ENCODE results near the gene KISS1R. TPM values are rescaled to one million over a fixed set of nuclear protein-coding genes. Genes with fewer than 3 reads are reported as not detected.
A peak's percentile ranks its signal among the peaks of the same experiment; 100 is the strongest.
"Not testable (repeated sequence)": the region's sequence is repeated elsewhere in the genome, so short reads cannot be mapped to it uniquely, and the experiment has no call there.

KISS1R gene
- total and polyA plus RNA-seq, 2 donors from 2014 or later: 0.69 TPM; not detected in 1

- peak overlapping the region; percentile 80 to 87 for H3K27ac ChIP-seq (ENCODE audit: low read depth in 2 of 2, low read length in 2 of 2)
- intact Hi-C loops (cut with DNase I): no loop called here
- peak; percentile 79 to 92 (median 89) for DNase-seq
- no peaks in the 10 kb centered on the region for H3K9me3 ChIP-seq (ENCODE audit: control insufficient read depth in 2 of 3, insufficient read depth in 1 of 3, low read length in 3 of 3)
- H3K27me3 ChIP-seq (ENCODE audit: control insufficient read depth, insufficient read depth, low read length): no peaks in the 10 kb centered on the region
- no peak overlapping the region for H3K9ac ChIP-seq (ENCODE audit: low read length in 3 of 3)
- H3K36me3 ChIP-seq (ENCODE audit: control insufficient read depth in 2 of 3, insufficient read depth in 3 of 3, low read length in 3 of 3): no peaks in the 10 kb centered on the region
- peaks cover 0 to 38% (median 12%) of the 10 kb centered on the region in 3 donors for H3K4me1 ChIP-seq (ENCODE audit: control insufficient read depth in 2 of 3, insufficient read depth in 2 of 3, low read depth in 1 of 3, low read length in 3 of 3)
- TF ChIP-seq, protein P1, sequence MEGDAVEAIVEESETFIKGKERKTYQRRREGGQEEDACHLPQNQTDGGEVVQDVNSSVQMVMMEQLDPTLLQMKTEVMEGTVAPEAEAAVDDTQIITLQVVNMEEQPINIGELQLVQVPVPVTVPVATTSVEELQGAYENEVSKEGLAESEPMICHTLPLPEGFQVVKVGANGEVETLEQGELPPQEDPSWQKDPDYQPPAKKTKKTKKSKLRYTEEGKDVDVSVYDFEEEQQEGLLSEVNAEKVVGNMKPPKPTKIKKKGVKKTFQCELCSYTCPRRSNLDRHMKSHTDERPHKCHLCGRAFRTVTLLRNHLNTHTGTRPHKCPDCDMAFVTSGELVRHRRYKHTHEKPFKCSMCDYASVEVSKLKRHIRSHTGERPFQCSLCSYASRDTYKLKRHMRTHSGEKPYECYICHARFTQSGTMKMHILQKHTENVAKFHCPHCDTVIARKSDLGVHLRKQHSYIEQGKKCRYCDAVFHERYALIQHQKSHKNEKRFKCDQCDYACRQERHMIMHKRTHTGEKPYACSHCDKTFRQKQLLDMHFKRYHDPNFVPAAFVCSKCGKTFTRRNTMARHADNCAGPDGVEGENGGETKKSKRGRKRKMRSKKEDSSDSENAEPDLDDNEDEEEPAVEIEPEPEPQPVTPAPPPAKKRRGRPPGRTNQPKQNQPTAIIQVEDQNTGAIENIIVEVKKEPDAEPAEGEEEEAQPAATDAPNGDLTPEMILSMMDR (IDR thresholded peaks at IDR 0.05; ENCODE audit: borderline replicate concordance, extremely low read depth, insufficient read depth): no peak
- no peak overlapping the region for H3K4me3 ChIP-seq (ENCODE audit: low read length in 3 of 3)
- FAIRE-seq: no peak
Measured at GRCh38 chr19:956766-957440, 39.8 kb downstream of the KISS1R start.

GRCh38 chr19:957578-957977, 40.4 kb downstream of the KISS1R start:
- H3K4me3 ChIP-seq (ENCODE audit: low read length in 3 of 3); H3K9me3 ChIP-seq (ENCODE audit: control insufficient read depth in 2 of 3, insufficient read depth in 1 of 3, low read length in 3 of 3); H3K9ac ChIP-seq (ENCODE audit: low read length in 3 of 3): not testable (repeated sequence)

DNA sequence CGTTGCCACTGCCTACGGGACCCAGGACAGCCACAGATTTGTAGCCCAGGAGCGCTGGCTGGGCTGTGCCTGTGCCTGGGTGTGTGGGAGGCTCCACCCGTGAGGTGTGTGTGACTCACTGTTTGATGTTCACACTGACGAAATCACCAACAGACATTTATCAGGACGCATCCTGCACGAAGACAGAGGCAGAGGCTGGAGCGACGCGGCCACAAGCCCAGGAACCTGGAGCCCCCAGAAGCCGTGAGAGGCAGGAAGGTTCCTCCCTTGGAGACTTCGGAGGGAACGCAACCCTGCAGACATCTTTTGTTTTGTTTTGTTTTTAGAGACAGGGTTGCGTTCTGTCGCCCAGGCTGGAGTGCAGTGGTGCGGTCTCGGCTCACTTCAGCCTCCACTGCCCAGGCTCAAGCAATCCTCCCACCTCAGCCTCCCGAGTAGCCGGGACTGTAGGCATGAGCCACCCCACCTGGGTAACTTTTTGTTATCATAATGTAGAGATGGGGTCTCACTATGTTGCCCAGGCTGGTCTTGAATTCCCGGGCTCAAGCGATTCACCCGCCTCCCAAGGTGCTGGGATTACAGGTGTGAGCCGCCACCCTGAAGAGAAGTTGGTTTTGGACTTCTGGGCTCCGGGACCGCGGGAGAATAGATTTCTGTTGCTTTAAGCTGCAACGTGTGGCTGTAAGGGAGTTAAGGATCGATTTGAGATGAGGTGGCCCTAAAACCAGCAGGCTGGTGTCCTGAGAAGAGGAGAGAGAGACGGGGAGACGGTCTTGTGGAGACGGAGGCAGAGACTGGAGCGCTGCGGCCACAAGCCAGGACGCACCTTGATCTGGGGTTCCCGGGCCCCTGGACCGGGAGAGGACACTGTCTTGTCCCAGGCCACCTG, 42.1 kb downstream of the KISS1R start:
- no peak for FAIRE-seq
- intact Hi-C loops (cut with DNase I): no loop called here

More at GRCh38 chr19:957578-957977, 40.4 kb downstream of the KISS1R start:
- peaks cover 0 to 33% (median 5%) of the 10 kb centered on the region in 3 donors for H3K4me1 ChIP-seq (ENCODE audit: control insufficient read depth in 2 of 3, insufficient read depth in 2 of 3, low read depth in 1 of 3, low read length in 3 of 3)
- H3K36me3 ChIP-seq (ENCODE audit: control insufficient read depth in 2 of 3, insufficient read depth in 3 of 3, low read length in 3 of 3); intact Hi-C loops (cut with DNase I); H3K27me3 ChIP-seq (ENCODE audit: control insufficient read depth, insufficient read depth, low read length); FAIRE-seq; DNase-seq: not testable (repeated sequence)
- H3K27ac ChIP-seq (ENCODE audit: low read depth in 2 of 2, low read length in 2 of 2): peak overlapping the region; percentile 41 to 67

More for the DNA sequence above, 42.1 kb downstream of the KISS1R start:
- TF ChIP-seq, protein P1 (IDR thresholded peaks at IDR 0.05; ENCODE audit: borderline replicate concordance, extremely low read depth, insufficient read depth): no peak
- Histone ChIP-seq H3K9me3 (ENCODE audit: control insufficient read depth in 2 of 3, insufficient read depth in 1 of 3, low read length in 3 of 3) (no peaks in the 10 kb centered on the region), H3K27ac (ENCODE audit: low read depth in 2 of 2, low read length in 2 of 2) (no peak overlapping the region), H3K4me1 (ENCODE audit: control insufficient read depth in 2 of 3, insufficient read depth in 2 of 3, low read depth in 1 of 3, low read length in 3 of 3) (peaks cover 0 to 24% (median 5%) of the 10 kb centered on the region in 3 donors), H3K36me3 (ENCODE audit: control insufficient read depth in 2 of 3, insufficient read depth in 3 of 3, low read length in 3 of 3) (no peaks in the 10 kb centered on the region), H3K4me3 (ENCODE audit: low read length in 3 of 3) (no peak overlapping the region), H3K9ac (ENCODE audit: low read length in 3 of 3) (no peak overlapping the region), H3K27me3 (ENCODE audit: control insufficient read depth, insufficient read depth, low read length) (no peaks in the 10 kb centered on the region)
- DNase-seq: peak in 1 of 5 donors; percentile 64
